Measurements from ENCODE around the gene MTERF4.

MTERF4 gene

GRCh38 chr2:241068942-241069810 is 32.9 kb downstream of the MTERF4 start:
- H3K4me3 ChIP-seq (ENCODE audit: low read depth, low read length), result no peak overlapping the region
- no peak overlapping the region for H3K27ac ChIP-seq
- H3K27me3 ChIP-seq (replicated peaks), result no peaks in the 10 kb centered on the region
- H3K36me3 ChIP-seq (replicated peaks), result no peaks in the 10 kb centered on the region
- no peak for TF ChIP-seq CTCF (IDR thresholded peaks at IDR 0.05; ENCODE audit: low read depth, low read length, missing control alignments)
- DNase-seq, result no peak
- in situ Hi-C loops (cut with HindIII; ENCODE audit: low pct_ligation_motif_present, low sequenced_read_pairs), result no loop called here

- TF ChIP-seq CTCF (IDR thresholded peaks at IDR 0.05; ENCODE audit: low read depth, low read length, missing control alignments), result no peak
- in situ Hi-C loops (cut with HindIII; ENCODE audit: low pct_ligation_motif_present, low sequenced_read_pairs), result no loop called here
Measured at GRCh38 chr2:241068136-241068941, 33.7 kb downstream of the MTERF4 start.

GRCh38 chr2:241067501-241068135 is 34.5 kb downstream of the MTERF4 start:
- no peak for TF ChIP-seq CTCF (IDR thresholded peaks at IDR 0.05; ENCODE audit: low read depth, low read length, missing control alignments)
- DNase-seq, result no peak
- H3K27me3 ChIP-seq (replicated peaks), result peaks cover under 1% of the 10 kb centered on the region
- H3K4me3 ChIP-seq (ENCODE audit: low read depth, low read length), result no peak overlapping the region
- in situ Hi-C loops (cut with HindIII; ENCODE audit: low pct_ligation_motif_present, low sequenced_read_pairs), result no loop called here
- no peaks in the 10 kb centered on the region for H3K36me3 ChIP-seq (replicated peaks)
- H3K27ac ChIP-seq, result no peak overlapping the region

More at GRCh38 chr2:241068136-241068941, 33.7 kb downstream of the MTERF4 start:
- Histone ChIP-seq H3K4me3 (ENCODE audit: low read depth, low read length) (no peak overlapping the region), H3K36me3 (replicated peaks) (no peaks in the 10 kb centered on the region), H3K27ac (no peak overlapping the region), H3K27me3 (replicated peaks) (no peaks in the 10 kb centered on the region)
- DNase-seq, result no peak

GRCh38 chr2:241066893-241067341 is 35.2 kb downstream of the MTERF4 start:
- in situ Hi-C loops (cut with HindIII; ENCODE audit: low pct_ligation_motif_present, low sequenced_read_pairs), result no loop called here
- Histone ChIP-seq H3K27ac (no peak overlapping the region), H3K36me3 (replicated peaks) (no peaks in the 10 kb centered on the region), H3K4me3 (ENCODE audit: low read depth, low read length) (no peak overlapping the region), H3K27me3 (replicated peaks) (peaks cover 4% of the 10 kb centered on the region)
- DNase-seq, result no peak
- TF ChIP-seq CTCF (IDR thresholded peaks at IDR 0.05; ENCODE audit: low read depth, low read length, missing control alignments), result peak; percentile 25

- H3K27ac ChIP-seq, result no peak overlapping the region
- in situ Hi-C loops (cut with HindIII; ENCODE audit: low pct_ligation_motif_present, low sequenced_read_pairs), result no loop called here
- no peak overlapping the region for H3K4me3 ChIP-seq (ENCODE audit: low read depth, low read length)
- no peak for TF ChIP-seq CTCF (IDR thresholded peaks at IDR 0.05; ENCODE audit: low read depth, low read length, missing control alignments)
- peaks cover 4% of the 10 kb centered on the region for H3K27me3 ChIP-seq (replicated peaks)
- H3K36me3 ChIP-seq (replicated peaks), result no peaks in the 10 kb centered on the region
- DNase-seq, result no peak
Measured at GRCh38 chr2:241066171-241066892, 35.8 kb downstream of the MTERF4 start.

Measured in brain microvascular endothelial cell (primary cell).